GM21423 (cell line): ENCODE data around the gene ZDHHC11.

ENCODE experiments used
- ATAC-seq: cut with Tn5 transposase; IDR thresholded peaks from one replicate; pipeline ENCODE4 v1.9.1; 2021; ENCODE audit warnings: mild to moderate bottlenecking, moderate library complexity; ENCODE audit not compliant: unreplicated experiment

Gene ZDHHC11, protein sequence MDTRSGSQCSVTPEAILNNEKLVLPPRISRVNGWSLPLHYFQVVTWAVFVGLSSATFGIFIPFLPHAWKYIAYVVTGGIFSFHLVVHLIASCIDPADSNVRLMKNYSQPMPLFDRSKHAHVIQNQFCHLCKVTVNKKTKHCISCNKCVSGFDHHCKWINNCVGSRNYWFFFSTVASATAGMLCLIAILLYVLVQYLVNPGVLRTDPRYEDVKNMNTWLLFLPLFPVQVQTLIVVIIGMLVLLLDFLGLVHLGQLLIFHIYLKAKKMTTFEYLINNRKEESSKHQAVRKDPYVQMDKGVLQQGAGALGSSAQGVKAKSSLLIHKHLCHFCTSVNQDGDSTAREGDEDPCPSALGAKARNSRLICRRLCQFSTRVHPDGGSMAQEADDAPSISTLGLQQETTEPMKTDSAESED

DNA sequence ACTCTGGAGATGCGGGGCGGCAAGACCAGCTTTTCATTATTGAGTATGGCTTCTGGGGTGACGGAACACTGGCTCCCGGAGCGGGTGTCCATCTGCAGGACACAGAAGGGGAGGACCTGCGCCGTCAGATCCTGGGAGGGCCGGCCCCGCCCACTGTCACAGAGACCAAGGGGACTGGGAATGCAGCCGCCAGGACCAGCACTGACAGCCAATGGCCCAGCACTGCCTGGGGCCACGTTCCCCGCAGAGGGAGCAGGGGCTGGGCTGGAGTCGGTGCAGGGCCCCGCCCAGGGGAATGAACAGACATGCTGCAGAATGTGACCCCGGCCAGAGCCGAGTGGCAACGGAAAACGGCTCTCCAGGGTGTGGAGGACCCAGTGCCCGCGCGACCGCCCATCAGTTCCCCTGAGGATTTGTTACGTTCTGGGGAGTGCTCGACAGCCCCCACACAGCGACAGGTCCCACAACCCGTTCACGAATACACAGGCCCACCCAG lies at the start of gene ZDHHC11:
Gene ZDHHC11 (minus strand): TSS at position 476 of the 496 bp plus-strand sequence. CDS start 384 bp downstream, at position 92.
- ATAC-seq = no peak

DNA sequence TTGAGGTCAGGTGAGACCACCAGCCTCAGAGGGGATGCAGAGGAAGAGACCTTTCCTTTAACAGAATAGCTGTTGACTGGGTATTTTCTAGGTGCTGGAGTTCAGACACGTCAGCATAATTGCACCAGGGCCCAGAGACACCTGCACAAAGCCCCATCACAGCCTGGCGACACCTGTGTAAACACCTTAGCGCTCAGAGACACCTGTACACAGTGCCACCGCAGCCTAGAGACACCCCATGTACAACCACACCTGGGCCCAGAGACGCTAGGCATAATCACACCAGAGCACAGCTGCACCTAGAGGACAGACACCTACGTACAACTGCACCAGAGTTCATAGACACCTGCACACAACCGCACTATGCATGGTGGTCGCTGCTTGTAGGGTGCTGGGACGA lies 42.9 kb upstream of the ZDHHC11 start:
- ATAC-seq = no peak

DNA sequence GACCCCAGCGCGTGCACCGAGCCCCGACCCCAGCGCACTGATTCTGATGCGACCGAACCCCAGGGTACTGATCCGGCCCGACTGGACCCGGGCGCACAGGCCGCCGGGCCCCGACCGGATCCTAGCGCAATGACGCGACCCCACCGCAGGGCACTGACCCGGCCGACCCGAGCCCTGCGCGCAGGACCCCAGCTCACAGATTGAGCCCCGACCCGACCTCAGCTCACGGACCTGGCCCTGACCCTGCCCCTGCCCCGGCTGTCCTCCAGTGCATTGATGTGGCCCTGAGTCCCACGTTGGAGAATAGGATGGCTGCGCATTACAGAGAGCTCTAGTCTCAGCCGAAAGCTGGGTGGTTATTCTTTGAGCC lies 42.3 kb upstream of the ZDHHC11 start:
- ATAC-seq = peak; percentile 27

DNA sequence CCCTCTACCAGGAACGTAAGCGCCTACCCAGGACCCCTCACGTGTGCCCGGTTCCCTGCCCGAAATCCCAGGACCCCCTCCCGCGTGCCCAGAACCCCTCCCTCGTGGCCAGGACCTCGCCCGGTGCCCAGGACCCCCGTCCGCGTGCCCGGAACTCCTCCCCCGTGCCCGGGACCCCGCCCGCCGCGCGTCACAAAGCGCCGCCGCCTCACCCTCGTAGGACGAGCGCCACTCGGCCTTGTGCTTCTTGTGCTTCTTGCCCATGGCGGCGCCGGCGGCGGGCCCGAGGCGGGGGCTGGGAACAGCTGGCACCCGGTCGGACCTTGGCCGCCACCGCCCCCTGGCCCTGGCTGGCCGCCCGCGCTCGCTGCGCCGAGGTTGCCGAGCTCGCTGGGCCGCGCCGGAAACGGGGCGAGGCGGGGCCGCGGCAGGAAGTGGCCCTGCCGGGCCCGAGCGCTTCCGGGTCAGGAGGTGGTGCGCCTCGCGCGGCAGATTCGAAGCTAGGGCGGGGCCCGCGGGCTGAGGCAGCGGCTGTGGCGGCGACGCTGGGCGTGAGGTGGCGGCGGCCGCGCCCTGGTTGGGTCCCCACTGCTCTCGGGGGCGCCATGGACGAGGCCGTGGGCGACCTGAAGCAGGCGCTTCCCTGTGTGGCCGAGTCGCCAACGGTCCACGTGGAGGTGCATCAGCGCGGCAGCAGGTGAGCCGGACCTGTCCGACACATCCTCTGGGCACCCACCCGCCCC lies 41.8 kb upstream of the ZDHHC11 start, which contains the start of the genes BRD9 and TRIP13:
Gene BRD9 (minus strand): TSS at position 408 of the 743 bp plus-strand sequence. CDS start 144 bp downstream, at position 264.
Gene TRIP13 (plus strand): TSS at position 491 of the 743 bp plus-strand sequence. CDS start 115 bp downstream, at position 606.
- ATAC-seq = peak; percentile 96

DNA sequence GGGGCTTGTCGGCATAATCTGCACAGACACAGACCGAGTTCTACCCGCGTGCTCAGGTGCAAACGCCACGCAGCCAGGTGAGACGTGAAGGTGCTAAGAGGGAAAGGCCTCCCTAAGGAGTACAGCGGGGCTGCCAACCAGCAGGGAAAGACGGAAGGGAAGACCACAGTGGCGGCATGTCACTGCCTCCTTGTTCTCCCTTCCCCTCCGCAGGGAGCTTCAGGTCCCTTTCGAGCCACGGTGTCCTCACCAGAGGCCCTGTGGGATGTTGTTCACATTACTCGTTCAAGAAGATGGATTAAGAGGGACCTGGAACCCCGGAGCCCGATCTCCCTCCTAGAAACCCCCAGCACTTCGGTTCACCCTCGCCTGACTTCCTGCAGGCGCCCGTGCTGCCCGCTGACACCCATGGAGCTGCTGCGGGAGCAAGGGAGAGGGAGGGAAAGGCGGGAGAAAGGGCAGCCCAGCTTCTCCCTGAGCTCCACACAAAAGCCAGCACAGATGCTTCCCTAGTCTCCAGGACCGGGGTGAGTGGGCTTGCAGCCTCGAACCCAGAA lies 41.1 kb upstream of the ZDHHC11 start:
- no peak for ATAC-seq

DNA sequence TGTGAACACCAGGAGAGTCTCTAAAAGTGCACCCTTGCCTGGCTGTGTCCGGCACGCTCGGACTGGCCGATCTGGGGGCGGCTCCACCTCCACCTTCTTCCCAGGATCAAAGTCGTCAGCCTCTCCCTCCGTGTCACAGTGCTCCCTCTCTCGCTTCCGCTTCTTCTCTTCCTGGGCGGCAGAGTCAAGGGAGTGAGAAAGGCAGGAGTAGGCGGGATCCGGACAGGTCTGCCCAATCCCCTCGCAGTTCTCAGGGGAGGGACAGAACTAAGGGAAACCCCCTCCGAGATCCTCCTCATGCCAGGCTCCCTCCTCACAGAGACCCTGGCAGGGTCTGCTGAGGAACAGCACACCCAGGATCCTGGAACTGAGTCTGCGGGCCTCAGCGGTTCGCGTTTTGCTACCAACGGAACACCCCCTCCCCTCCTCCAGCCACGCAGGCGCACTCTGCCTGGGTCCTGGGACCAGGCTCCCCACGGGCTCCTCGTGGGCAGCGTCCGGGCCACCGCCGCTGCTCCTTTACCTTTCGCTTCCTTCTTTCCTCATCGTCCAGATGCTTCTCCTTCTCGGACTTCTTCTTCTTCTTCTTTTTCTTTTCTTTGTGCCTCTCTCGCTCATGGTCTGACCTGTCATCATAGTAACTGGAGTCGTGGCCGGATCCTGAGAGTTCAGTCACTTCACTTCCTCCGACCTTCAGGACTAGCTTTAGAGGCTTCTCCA lies 40.5 kb upstream of the ZDHHC11 start:
- ATAC-seq = no peak

DNA sequence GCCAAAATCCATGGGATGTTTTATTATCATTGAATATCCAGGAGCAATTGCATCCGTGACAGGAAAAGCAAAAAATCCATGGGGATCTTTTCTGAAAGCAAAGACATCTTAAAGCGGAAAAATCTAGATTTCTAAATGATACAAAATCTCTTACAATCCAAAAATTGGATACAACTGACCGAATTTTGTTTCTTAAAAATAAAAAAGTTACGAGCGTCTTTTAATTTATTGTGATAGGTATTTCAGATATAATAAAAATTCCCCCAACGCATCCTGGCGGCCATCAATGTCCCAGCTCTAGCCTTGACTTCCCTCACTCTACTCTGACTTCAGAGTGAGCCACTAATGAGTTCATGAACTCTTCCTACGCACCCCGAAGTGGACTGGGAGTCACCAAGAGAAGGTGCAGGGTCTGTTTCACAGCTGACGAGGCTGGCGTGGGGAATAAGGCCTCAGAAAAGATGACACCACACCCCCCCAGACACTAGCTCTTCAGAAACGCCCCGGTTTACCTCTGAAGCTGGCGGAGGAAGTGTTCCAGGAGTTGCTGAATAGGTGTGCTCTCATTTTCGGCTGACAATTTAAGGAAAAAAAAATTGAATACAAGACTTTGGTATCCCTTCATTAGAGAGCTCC lies 38.4 kb upstream of the ZDHHC11 start:
- ATAC-seq = no peak

DNA sequence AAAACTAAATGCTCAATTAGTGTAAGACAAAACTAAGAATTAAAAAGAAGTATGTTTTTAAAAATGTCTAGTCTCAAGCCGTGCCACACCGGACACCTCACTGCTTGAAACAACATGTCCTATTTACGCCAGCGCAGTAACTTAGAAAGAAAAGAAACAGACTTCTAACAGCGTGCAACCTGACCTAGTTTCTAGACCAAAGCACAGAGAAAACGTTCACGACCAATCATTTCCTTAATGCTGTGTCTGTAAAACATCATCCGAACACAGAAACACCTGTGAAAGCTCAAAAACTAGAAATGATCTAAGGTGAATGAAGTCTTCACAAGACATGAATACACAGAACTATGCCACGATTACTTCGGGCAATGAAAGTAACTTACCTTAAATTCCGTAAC lies 37.9 kb upstream of the ZDHHC11 start:
- ATAC-seq = no peak

DNA sequence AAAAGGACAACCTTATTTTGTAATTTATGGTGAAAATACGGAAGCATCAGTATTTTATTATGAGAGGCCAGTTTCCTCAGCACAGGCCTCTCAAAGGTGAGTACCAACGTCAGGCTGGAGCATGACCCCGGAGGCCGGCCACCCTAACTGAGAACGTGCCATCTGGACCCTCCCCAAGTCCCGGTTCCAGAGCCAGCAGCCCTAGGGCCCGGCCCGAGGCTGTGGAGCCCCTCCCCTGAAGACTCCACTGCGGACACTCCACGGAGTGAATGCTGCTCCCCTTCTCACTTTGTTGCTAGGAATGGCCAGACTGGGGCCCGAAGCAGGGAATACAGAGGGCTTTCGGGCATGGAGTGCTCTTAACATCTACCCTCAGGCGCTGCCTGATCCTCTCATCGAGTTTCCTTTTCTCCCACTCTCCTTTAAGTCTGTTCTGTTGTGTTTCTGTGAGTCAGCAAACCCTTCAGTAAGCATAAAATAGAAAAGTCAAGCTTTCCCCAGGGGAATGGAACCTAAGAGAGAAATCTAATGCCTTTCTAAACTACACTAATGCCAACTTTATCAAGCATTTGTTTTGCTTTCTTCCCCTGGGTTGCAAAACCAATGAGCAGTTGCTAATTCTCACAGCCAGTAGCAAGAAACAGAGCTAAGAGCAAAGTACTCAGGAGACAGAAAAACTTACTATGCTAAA lies 37.3 kb upstream of the ZDHHC11 start:
- ATAC-seq = no peak

DNA sequence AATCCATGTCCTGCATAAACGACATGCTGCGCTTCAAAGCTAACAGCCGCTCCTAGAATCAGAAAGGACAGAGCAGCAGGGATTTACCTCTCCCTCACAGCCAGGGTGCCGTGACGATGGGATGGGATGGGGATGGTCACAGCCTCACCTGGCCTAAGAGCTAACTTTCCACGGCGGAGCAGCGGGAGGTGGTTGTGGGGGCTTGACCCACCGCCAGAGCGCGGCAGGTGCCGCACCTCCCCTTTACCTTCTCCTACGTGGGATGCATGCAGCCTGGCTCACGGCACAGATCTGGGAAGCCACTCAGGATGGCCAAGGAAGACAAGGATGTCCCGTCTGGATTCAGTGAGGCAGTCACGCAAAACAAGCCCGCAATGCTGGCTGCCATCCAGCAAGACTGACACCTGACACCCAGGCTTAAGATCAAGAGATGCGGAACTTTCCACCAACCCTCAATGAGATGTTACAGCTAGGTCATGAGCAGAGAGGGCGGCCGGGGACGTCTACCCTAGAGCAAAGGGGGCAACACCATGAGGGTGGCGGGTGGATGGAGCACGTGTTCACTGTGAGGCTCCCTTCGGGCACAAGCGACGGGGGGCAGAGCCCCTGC lies 36.0 kb upstream of the ZDHHC11 start:
- ATAC-seq = no peak

DNA sequence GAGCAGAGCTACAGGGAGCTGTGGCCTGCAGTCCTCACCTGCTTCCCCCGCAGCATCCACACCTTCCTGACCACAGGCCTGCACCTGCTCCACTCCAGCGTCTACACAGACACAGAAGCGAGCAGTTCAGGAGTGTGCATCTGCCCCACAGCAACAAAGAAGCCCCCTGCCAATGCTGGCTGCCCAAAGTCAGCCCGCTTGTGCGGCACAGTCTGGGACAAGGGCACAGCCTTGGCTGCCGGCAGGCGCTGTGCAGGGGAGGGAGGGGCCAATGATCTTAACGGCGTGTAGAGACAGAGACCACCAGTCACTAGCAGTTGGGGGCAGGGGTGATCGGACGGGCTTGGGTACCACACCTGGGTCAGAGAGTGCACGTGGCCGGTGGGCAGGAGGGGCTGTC lies 35.2 kb upstream of the ZDHHC11 start:
- ATAC-seq = no peak

DNA sequence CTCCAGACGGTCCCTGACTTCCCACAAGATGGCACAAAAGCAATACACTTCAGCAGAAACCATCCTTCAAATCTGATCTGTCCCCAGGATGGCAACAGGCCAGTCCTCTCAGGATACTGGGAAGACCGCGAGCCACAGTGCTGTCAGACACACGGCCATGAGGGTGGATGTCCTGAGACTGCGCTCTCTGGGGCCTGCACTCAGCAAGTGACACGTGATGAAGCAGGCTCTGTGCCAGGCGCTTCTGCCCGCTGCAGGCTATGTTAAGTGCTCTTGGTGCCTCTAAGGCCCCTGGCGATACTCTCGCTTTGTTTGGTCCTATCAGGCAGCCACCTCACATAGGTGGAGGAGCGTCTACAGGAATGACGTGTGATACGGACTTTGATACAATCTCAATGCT lies 34.7 kb upstream of the ZDHHC11 start:
- no peak for ATAC-seq

DNA sequence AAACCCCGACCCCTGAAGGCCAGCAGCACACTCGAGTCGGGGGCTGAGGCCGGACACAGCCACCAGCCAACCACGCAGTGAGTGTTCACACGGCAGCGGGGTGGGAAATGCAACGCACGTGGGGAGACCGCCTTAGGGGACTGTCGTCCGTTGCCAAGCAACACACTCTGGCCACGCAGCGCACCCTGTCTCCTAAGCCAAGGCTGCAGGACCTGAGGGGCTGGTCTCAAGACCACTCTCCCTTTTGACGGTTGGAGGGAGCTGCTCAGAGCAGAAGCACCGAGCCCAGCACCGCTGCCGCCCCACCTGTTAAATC lies 34.3 kb upstream of the ZDHHC11 start:
- ATAC-seq = no peak

DNA sequence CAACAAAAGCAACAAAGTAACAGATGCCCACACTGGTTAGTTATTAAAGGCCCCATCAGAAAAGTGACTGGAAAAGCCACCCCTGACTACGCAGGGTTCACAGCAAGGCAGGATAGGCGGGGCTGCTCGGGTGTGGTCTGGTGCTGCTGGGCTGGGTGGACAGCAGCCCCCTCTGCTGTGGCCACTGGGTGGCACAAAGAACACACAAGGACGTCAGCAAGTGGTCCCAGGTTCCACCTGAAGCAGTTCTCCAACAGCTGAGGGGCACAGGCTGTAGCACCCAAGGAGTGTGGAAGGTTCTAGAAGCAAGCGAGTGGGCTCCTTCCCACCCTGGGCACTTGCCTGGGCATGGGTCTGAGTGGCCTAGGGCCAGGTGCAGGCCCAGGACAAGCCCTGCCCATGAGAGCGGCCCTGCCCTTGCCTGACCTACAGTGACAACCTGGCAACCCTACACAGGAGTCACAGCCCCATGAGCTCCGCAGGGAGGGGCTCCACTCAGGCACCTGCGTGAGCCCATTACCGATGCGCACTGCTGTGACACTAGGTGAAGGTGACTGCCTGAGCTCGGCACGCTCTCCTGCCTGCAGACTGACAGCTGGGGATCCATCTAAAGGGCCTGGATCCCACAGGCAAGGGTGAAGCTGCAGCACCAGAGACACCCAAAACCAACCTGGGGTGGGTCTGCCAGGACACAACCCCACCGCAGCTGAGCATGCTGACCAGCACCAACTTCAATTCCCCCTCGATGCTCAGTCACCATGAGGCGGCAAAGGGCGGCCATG lies 33.8 kb upstream of the ZDHHC11 start:
- no peak for ATAC-seq

DNA sequence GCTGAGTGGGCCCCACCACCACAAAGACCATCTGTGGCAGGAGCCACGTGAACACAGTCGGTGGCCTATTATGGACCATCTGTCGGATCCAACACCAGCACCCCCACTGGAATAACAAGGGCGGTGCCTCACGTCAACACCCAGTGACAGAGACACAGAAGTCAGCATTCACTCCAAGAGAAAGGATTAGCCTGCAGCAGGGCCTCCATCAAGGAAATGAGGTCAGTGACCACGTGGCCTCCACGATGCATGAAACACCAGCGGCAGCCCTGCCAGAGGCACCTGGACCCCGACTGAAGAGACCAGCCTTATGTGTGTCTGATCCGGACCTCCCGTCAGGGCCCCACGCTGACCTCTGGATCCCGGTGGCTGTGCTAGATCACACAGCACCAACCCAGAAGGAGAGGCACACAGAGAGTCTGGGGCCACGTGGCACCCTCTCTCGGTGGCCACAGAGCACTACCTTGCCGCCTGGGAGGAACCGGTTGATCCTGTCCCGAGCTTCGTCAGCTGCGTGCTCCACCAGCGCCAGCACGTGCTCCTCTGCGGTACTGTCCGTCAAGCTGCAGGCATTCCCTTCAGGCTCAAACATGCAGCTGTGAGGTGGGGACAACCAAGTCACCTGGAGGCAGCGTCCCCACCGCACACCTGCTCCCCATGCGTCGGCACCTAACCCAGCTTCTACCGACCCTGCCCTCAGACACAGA lies 32.8 kb upstream of the ZDHHC11 start:
- ATAC-seq = no peak

DNA sequence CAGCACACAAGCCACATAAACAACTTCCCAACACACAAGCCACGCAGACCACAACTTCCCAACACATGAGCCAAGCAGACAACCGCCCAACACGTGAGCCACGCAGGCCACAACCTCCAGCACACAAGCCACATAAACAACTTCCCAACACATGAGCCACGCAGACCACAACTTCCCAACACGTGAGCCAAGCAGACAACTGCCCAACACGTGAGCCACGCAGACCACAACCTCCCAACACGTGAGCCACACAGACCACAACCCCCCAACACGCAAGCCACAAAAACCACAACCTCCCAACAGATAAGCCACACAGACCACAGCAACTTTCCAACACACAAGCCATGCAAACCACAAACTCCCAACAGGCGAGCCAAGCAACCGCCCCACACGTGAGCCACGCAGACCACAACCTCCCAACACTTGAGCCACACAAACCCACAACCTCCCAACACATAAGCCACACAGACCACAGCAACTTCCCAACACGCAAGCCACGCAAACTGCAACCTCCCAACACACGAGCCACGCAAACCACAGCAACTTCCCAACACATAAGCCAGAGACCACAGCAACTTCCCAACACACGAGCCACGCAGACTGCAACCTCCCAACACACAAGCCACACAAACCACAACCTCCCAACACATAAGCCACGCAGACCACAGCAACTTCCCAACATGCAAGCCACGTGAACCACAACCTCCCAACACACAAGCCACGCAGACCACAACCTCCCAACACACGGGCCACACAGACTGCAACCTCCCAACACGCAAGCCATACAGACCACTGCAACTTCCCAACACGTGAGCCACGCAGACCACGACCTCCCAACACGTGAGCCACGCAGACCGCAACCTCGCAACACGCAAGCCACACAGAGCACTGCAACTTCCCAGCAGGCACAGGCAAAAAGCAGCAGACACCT lies 31.7 kb upstream of the ZDHHC11 start:
- no peak for ATAC-seq

DNA sequence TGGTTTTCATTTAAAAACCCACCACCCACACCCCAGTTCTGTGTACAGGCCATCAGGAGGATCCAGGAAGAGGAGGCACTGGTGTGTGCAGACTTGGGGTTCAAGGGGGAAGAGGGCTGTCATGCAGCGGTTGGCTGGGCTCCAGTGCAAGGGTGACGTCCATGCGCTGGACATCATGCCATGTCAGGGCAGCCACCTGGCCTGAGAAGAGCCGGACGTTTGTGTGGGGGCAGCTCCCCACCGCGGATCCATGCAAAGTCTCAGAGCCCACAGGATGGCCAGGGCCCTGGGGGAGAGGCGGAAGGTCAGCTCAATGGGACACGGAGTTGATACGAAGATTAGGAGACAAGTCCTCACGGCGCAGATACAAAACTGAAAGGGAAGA lies 30.8 kb upstream of the ZDHHC11 start:
- ATAC-seq = no peak
